Adrenal gland (tissue), 12 donors: Measurements from ENCODE around the gene ADPRS. TPM values are rescaled to one million over a fixed set of nuclear protein-coding genes. Genes with fewer than 3 reads are reported as not detected.

Source experiments
- DNase-seq, 7 donors: peaks; one replicate each; pipeline ENCODE4 v3.0.0-alpha.2; 2019 to 2020
- H3K27ac ChIP-seq, 5 donors: fragments of 200-600 bp; sonication (generic) in 4 of 5; 1 replicate in 3 of 5; 2 replicates in 2 of 5; pipeline versions ENCODE4 v1.5.1 to v1.8.0; 2016 to 2020; ENCODE audit warnings: mild to moderate bottlenecking in 1 of 5
- H3K27me3 ChIP-seq: fragments of 200-600 bp; 2 replicates; pipeline ENCODE4 v1.8.0; 2021
- H3K36me3 ChIP-seq, 2 donors: fragments of 200-600 bp; replicated peaks in 1 of 2; 1 replicate in 1 of 2; 2 replicates in 1 of 2; pipeline versions ENCODE4 v1.5.1 to v1.8.0; 2018 to 2022
- H3K4me1 ChIP-seq, 2 donors: fragments of 200-600 bp; replicated peaks in 1 of 2; 1 replicate in 1 of 2; 2 replicates in 1 of 2; pipeline versions ENCODE4 v1.5.1 to v1.8.0; 2018 to 2021
- H3K4me3 ChIP-seq, 4 donors: fragments of 200-600 bp; sonication (generic) in 3 of 4; one replicate each; pipeline ENCODE4 v1.5.1; 2016 to 2018
- H3K9me3 ChIP-seq, 3 donors: fragments of 200-600 bp; sonication (generic) in 1 of 3; replicated peaks in 1 of 3; 1 replicate in 2 of 3; 2 replicates in 1 of 3; pipeline versions ENCODE4 v1.5.1 to v1.8.0; 2016 to 2021
- CTCF ChIP-seq, 6 experiments: fragments of 450-650 bp in 4 of 6; fragments of 200-600 bp in 2 of 6; sonication (generic) in 1 of 6; IDR thresholded peaks; 1 replicate in 5 of 6; 2 replicates in 1 of 6; pipeline versions ENCODE4 v1.5.1 to v1.8.0; 2016 to 2021; ENCODE audit warnings: antibody characterized with exemption in 6 of 6, mild to moderate bottlenecking in 2 of 6, moderate library complexity in 1 of 6
- POLR2A ChIP-seq, 2 donors: fragments of 450-650 bp; IDR thresholded peaks; one replicate each; pipeline ENCODE4 v1.6.1; 2017; ENCODE audit warnings: antibody characterized with exemption in 2 of 2, mild to moderate bottlenecking in 2 of 2, moderate library complexity in 1 of 2
- WGBS, 4 donors: extraction: QIAGEN DNeasy Blood & Tissue Kit in 2 of 4; methylation state at CpG; one replicate each; pipeline versions ENCODE4 v1.1.5 to v1.1.7; 2013 to 2017; 5-methylcytosine and 5-hydroxymethylcytosine counted together
- intact Hi-C, 2 donors: fragments of 100-400 bp; cut with DNase I; formaldehyde crosslinking; loops; one replicate each; pipeline versions ENCODE4 v1.14.1 to v1.15.0; 2022 to 2023
- polyA plus RNA-seq, 3 donors: library from polyadenylated mRNA; stranded (reverse); fragments of 200-250 nt in 2 of 3; fragments of 350-450 nt in 1 of 3; fragmentation: Illumina TruSeq in 1 of 3; extraction: RNeasy Lipid Tissue Mini Kit (QIAGEN cat#74804) in 1 of 3; gene quantifications; one replicate each; pipeline ENCODE4 v1.2.3, GENCODE V29; 2013 to 2014
- total RNA-seq, 9 donors: library from RNA; depleted of rRNA in 4 of 9; stranded (reverse); fragments of >200 nt in 4 of 9; fragments of 120-200 nt in 1 of 9; fragmentation: NEBNext Ultra II Directional in 1 of 9; extraction: Animal tissue kit (Norgen Biotek cat#: 25700) in 1 of 9; gene quantifications; one replicate each; pipeline versions ENCODE4 v1.1.0 to v1.2.4, GENCODE V29; 2013 to 2023
- donor health status: healthy with polysubstance abuse.
- donor health status: Bipolar disorder and iron deficiency.
- donor health status: DM: yes; HTN: yes; CAD: no.
- donor health status: DM: no; HTN: no; CAD: no.
- donor health status: DM: no; HTN: no; CAD: no.
- donor health status: DM: yes; HTN: yes; CAD: no.

ADPRS gene
- total and polyA plus RNA-seq, 12 donors, result 40.1 to 84.5 (median 52.1) TPM

GRCh38 chr1:36053978-36054377 is 34.7 kb upstream of the ADPRS start:
- Histone ChIP-seq H3K9me3 (no peaks in the 10 kb centered on the region), H3K27ac (no peak overlapping the region), H3K4me3 (no peak overlapping the region), H3K27me3 (no peaks in the 10 kb centered on the region), H3K4me1 (no peaks in the 10 kb centered on the region), H3K36me3 (peaks cover 0 to 7% of the 10 kb centered on the region in 2 donors)
- intact Hi-C loops, result no loop called here
- TF ChIP-seq POLR2A (IDR thresholded peaks at IDR 0.05), result no peak
- TF ChIP-seq CTCF (IDR thresholded peaks at IDR 0.05), result no peak
- DNase-seq, result no peak

GRCh38 chr1:36055706-36056105 is 33.0 kb upstream of the ADPRS start:
- Histone ChIP-seq H3K9me3 (no peaks in the 10 kb centered on the region), H3K27me3 (no peaks in the 10 kb centered on the region), H3K36me3 (peaks cover 0 to 7% of the 10 kb centered on the region in 2 donors), H3K27ac (no peak overlapping the region), H3K4me1 (no peaks in the 10 kb centered on the region), H3K4me3 (no peak overlapping the region)
- TF ChIP-seq CTCF (IDR thresholded peaks at IDR 0.05), result no peak
- no peak for TF ChIP-seq POLR2A (IDR thresholded peaks at IDR 0.05)
- intact Hi-C loops, result no loop called here
- 82 to 94% (median 87%) methylated on average over 5 of the region's 5 CpGs for WGBS, 4 donors
- no peak for DNase-seq

GRCh38 chr1:36062315-36062714 is 26.4 kb upstream of the ADPRS start:
- DNase-seq, result no peak
- H3K4me3 ChIP-seq, result no peak overlapping the region
- WGBS, 4 donors, result 86 to 100% (median 95%) methylated on average over 1 of the region's 1 CpG
- H3K27ac ChIP-seq, result no peak overlapping the region
- no peaks in the 10 kb centered on the region for H3K4me1 ChIP-seq
- no peak for TF ChIP-seq POLR2A (IDR thresholded peaks at IDR 0.05)
- TF ChIP-seq CTCF (IDR thresholded peaks at IDR 0.05), result no peak
- H3K36me3 ChIP-seq, result peaks cover 0 to 5% of the 10 kb centered on the region in 2 donors
- H3K9me3 ChIP-seq, result no peaks in the 10 kb centered on the region
- no peaks in the 10 kb centered on the region for H3K27me3 ChIP-seq
- intact Hi-C loops, result no loop called here

DNA sequence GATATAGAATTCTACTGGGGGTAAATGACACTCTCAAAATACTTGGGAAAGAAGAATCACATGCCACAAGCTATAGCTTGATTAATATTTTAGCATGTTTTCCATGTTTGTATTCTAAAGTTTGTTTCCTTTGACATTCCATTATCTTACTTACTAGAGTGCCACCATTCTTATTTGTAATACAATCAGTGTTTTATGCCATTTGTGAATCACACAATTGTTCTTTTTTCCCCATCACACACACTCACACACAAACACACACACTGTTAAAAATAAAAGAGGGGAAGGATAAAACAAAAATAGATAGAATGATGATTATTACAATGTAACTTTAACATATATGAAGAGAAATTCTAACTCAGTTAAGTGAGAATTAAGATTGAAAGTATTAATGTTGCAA is 20.8 kb upstream of the ADPRS start:
- no peaks in the 10 kb centered on the region for H3K9me3 ChIP-seq
- intact Hi-C loops, result no loop called here

More for the DNA sequence above, 20.8 kb upstream of the ADPRS start:
- TF ChIP-seq CTCF (IDR thresholded peaks at IDR 0.05), result no peak
- no peak for TF ChIP-seq POLR2A (IDR thresholded peaks at IDR 0.05)
- Histone ChIP-seq H3K27ac (no peak overlapping the region), H3K36me3 (peaks cover 0 to 4% of the 10 kb centered on the region in 2 donors), H3K4me3 (no peak overlapping the region), H3K4me1 (no peaks in the 10 kb centered on the region), H3K27me3 (no peaks in the 10 kb centered on the region)
- no peak for DNase-seq
